Aorta (tissue), 5 donors: ENCODE data around the gene SLC9C1. TPM values are rescaled to one million over a fixed set of nuclear protein-coding genes. Genes with fewer than 3 reads are reported as not detected.
A peak's percentile ranks its signal among the peaks of the same experiment; 100 is the strongest.

Source experiments
- ATAC-seq: fragments of 200-7000 bp; cut with Tn5 transposase; one replicate; pipeline ENCODE4 v1.9.1; 2022; ENCODE audit warnings: moderate library complexity; ENCODE audit not compliant: low FRiP score
- DNase-seq, 2 donors: peaks; one replicate each; pipeline ENCODE4 v3.0.0-alpha.2; 2020
- H3K27ac ChIP-seq, 2 donors: one replicate each; pipeline ENCODE4 v1.5.1; 2013; ENCODE audit warnings: low read length in 2 of 2, mild to moderate bottlenecking in 2 of 2, moderate library complexity in 2 of 2, control low read depth in 1 of 2, inconsistent platforms in 1 of 2, low read depth in 1 of 2
- H3K27me3 ChIP-seq, 2 donors: one replicate each; pipeline ENCODE4 v1.6.1; 2013; ENCODE audit warnings: control low read depth in 1 of 2, low read length in 1 of 2, mild to moderate bottlenecking in 1 of 2, moderate library complexity in 1 of 2; ENCODE audit not compliant: insufficient read depth in 2 of 2, control insufficient read depth in 1 of 2
- H3K36me3 ChIP-seq, 2 donors: one replicate each; pipeline ENCODE4 v1.6.1; 2013; ENCODE audit warnings: control low read depth in 1 of 2, low read length in 1 of 2, mild to moderate bottlenecking in 1 of 2; ENCODE audit not compliant: insufficient read depth in 2 of 2, control insufficient read depth in 1 of 2
- H3K4me1 ChIP-seq, 2 donors: one replicate each; pipeline ENCODE4 v1.6.1; 2013; ENCODE audit warnings: low read length in 2 of 2, control low read depth in 1 of 2, mild to moderate bottlenecking in 1 of 2, moderate library complexity in 1 of 2; ENCODE audit not compliant: insufficient read depth in 2 of 2, control insufficient read depth in 1 of 2
- H3K4me3 ChIP-seq, 2 donors: one replicate each; pipeline ENCODE4 v1.5.1; 2013; ENCODE audit warnings: low read length in 2 of 2, control low read depth in 1 of 2, mild to moderate bottlenecking in 1 of 2
- H3K9me3 ChIP-seq: one replicate; pipeline ENCODE4 v1.6.1; 2013; ENCODE audit warnings: mild to moderate bottlenecking, low read length; ENCODE audit not compliant: control insufficient read depth
- WGBS, 2 donors: extraction: QIAGEN DNeasy Blood & Tissue Kit; methylation state at CpG; one replicate each; pipeline ENCODE4 v1.1.7; 2013; 5-methylcytosine and 5-hydroxymethylcytosine counted together
- intact Hi-C, 2 donors: fragments of 100-400 bp; cut with DNase I; formaldehyde crosslinking; loops; one replicate each; pipeline versions ENCODE4 v1.14.2 to v1.15.0; 2022
- polyA plus RNA-seq, 2 donors: library from polyadenylated mRNA; stranded (reverse); fragments of 200-250 nt; gene quantifications; one replicate each; pipeline ENCODE4 v1.2.3, GENCODE V29; 2013
- total RNA-seq, 2 donors: library from RNA; stranded (reverse); fragmentation: NEBNext Ultra II Directional; extraction: Animal tissue kit (Norgen Biotek cat#: 25700); gene quantifications; one replicate each; pipeline ENCODE4 v1.2.1, GENCODE V29; 2021
- donor health status: healthy with polysubstance abuse.
- donor health status: Bipolar disorder and iron deficiency.
- donor health status: DM: no; HTN: no; CAD: no.
- donor health status: DM: no; HTN: no; CAD: no.
- donor health status: DM: yes; HTN: yes; CAD: no.

Gene SLC9C1
- total and polyA plus RNA-seq, 4 donors = 0.29 to 0.81 TPM; not detected in 2

- WGBS, 2 donors = 15 to 18% methylated on average over 6 of the region's 6 CpGs
These were observed 40.8 kb upstream of the SLC9C1 start for GRCh38 chr3:112334691-112335433.

GRCh38 chr3:112333381-112334317, 39.6 kb upstream of the SLC9C1 start:
- intact Hi-C loops = loop anchor here (5.0 kb wide), 3 partner anchors 59 to 184 kb away; no protein-coding TSS in a partner anchor
- WGBS, 2 donors = 0 to 1% methylated on average over 23 of the region's 23 CpGs
- Histone ChIP-seq H3K27me3 (no peaks in the 10 kb centered on the region), H3K27ac (peak overlapping the region; percentile 18 to 95), H3K4me1 (peaks cover 1 to 2% of the 10 kb centered on the region in 2 donors), H3K36me3 (no peaks in the 10 kb centered on the region), H3K9me3 (no peaks in the 10 kb centered on the region), H3K4me3 (peak overlapping the region; percentile 90 to 94)
- peak; percentile 54 to 77 for DNase-seq
- peak; percentile 77 for ATAC-seq

More at GRCh38 chr3:112334691-112335433, 40.8 kb upstream of the SLC9C1 start:
- Histone ChIP-seq H3K27me3 (no peaks in the 10 kb centered on the region), H3K4me3 (peak overlapping the region; percentile 90 to 94), H3K9me3 (no peaks in the 10 kb centered on the region), H3K36me3 (no peaks in the 10 kb centered on the region), H3K4me1 (peaks cover 2 to 5% of the 10 kb centered on the region in 2 donors), H3K27ac (peak overlapping the region; percentile 18 to 84)
- intact Hi-C loops = loop anchor here (5.0 kb wide), 4 partner anchors 57 to 182 kb away; no protein-coding TSS in a partner anchor
- DNase-seq (no peak), ATAC-seq (no peak)

GRCh38 chr3:112333002-112333380, 39.0 kb upstream of the SLC9C1 start, which contains the start of gene CD200:
Gene CD200, plus strand, starts transcription at chr3:112333156. Its CDS starts 57 bp downstream, at chr3:112333213.
- H3K4me1 ChIP-seq = peaks cover 0 to 1% of the 10 kb centered on the region in 2 donors
- ATAC-seq (peak; percentile 86), DNase-seq (peak; percentile 74 to 89)
- H3K27ac ChIP-seq = peak within 1 kb of the TSS; percentile 18 to 95
- intact Hi-C loops = loop anchor here (5.0 kb wide), 3 partner anchors 59 to 184 kb away; no protein-coding TSS in a partner anchor
- no peaks in the 10 kb centered on the region for H3K9me3 ChIP-seq
- WGBS, 2 donors = 0 to 1% methylated on average over 27 to 28 of the region's 28 CpGs
- no peaks in the 10 kb centered on the region for H3K36me3 ChIP-seq
- H3K27me3 ChIP-seq = no peaks in the 10 kb centered on the region
- peak within 1 kb of the TSS; percentile 90 to 94 for H3K4me3 ChIP-seq

- H3K4me3 ChIP-seq = no peak overlapping the region
- H3K27me3 ChIP-seq = no peaks in the 10 kb centered on the region
- no peaks in the 10 kb centered on the region for H3K36me3 ChIP-seq
- 70 to 93% methylated on average over 3 to 4 of the region's 4 CpGs for WGBS, 2 donors
- H3K9me3 ChIP-seq = no peaks in the 10 kb centered on the region
- no peak overlapping the region for H3K27ac ChIP-seq
- ATAC-seq = no peak
- intact Hi-C loops = loop anchor here (5.0 kb wide), 3 partner anchors 60 to 185 kb away; no protein-coding TSS in a partner anchor
- DNase-seq = no peak
- H3K4me1 ChIP-seq = peaks cover 0 to 1% of the 10 kb centered on the region in 2 donors
These were observed 37.8 kb upstream of the SLC9C1 start for GRCh38 chr3:112331851-112332250.

- intact Hi-C loops = loop anchor here in 1 of 2 donors (2.0 kb wide), 1 partner anchor 191 kb away; no protein-coding TSS in a partner anchor
- Histone ChIP-seq H3K36me3 (no peaks in the 10 kb centered on the region), H3K4me3 (no peak overlapping the region), H3K27me3 (no peaks in the 10 kb centered on the region), H3K9me3 (no peaks in the 10 kb centered on the region), H3K4me1 (no peaks in the 10 kb centered on the region), H3K27ac (no peak overlapping the region)
- DNase-seq = no peak
- WGBS, 2 donors = 0 to 2% methylated on average over 2 of the region's 2 CpGs
- peak; percentile 86 for ATAC-seq
These were observed 33.4 kb upstream of the SLC9C1 start for GRCh38 chr3:112327371-112327951.

GRCh38 chr3:112321867-112322652, 28.0 kb upstream of the SLC9C1 start:
- intact Hi-C loops = no loop called here

GRCh38 chr3:112320691-112321090, 26.7 kb upstream of the SLC9C1 start:
- Histone ChIP-seq H3K27ac (no peak overlapping the region), H3K4me1 (no peaks in the 10 kb centered on the region), H3K36me3 (no peaks in the 10 kb centered on the region), H3K9me3 (no peaks in the 10 kb centered on the region), H3K4me3 (no peak overlapping the region), H3K27me3 (no peaks in the 10 kb centered on the region)
- intact Hi-C loops = no loop called here
- DNase-seq (no peak), ATAC-seq (no peak)
- WGBS, 2 donors = 91 to 97% methylated on average over 1 of the region's 1 CpG

More at GRCh38 chr3:112321867-112322652, 28.0 kb upstream of the SLC9C1 start:
- ATAC-seq = no peak
- Histone ChIP-seq H3K4me3 (no peak overlapping the region), H3K36me3 (no peaks in the 10 kb centered on the region), H3K9me3 (no peaks in the 10 kb centered on the region), H3K27me3 (no peaks in the 10 kb centered on the region), H3K27ac (no peak overlapping the region), H3K4me1 (no peaks in the 10 kb centered on the region)
- 38 to 53% methylated on average over 5 of the region's 5 CpGs for WGBS, 2 donors
- DNase-seq = no peak
